Neural cell (in vitro differentiated cells): ENCODE results near the gene KRT9. TPM values are rescaled to one million over a fixed set of nuclear protein-coding genes. Genes with fewer than 3 reads are reported as not detected.

Source experiments
- H2AFZ ChIP-seq: fragments of 200-600, 300-800 bp; sonication (generic), shearing (Covaris generic); 2 replicates; pipeline ENCODE4 v1.6.0; 2014; ENCODE audit warnings: low read depth, mild to moderate bottlenecking, antibody characterized with exemption, low read length, moderate library complexity
- H3F3A ChIP-seq: fragments of 200-600 bp; shearing (Covaris generic); 2 replicates; pipeline ENCODE4 v1.6.1; 2016; ENCODE audit warnings: mild to moderate bottlenecking, moderate library complexity, mixed read lengths, antibody characterized with exemption, low read length; ENCODE audit not compliant: insufficient read depth, poor library complexity, severe bottlenecking
- H3K27ac ChIP-seq: fragments of 200-600, 300-800 bp; sonication (generic), shearing (Covaris generic); 2 replicates; pipeline ENCODE4 v1.5.1; 2014; ENCODE audit warnings: mild to moderate bottlenecking, low read length, moderate library complexity
- H3K27me3 ChIP-seq: fragments of 300-800, 200-600 bp; sonication (generic), shearing (Covaris generic); 2 replicates; pipeline ENCODE4 v1.6.0; 2014; ENCODE audit warnings: mild to moderate bottlenecking, low read depth, low read length, moderate library complexity; ENCODE audit not compliant: insufficient read depth
- H3K36me3 ChIP-seq: fragments of 300-800, 200-600 bp; sonication (generic), shearing (Covaris generic); 2 replicates; pipeline ENCODE4 v1.5.1; 2014; ENCODE audit warnings: mild to moderate bottlenecking, antibody characterized with exemption, low read length, moderate library complexity; ENCODE audit not compliant: insufficient read depth
- H3K4me2 ChIP-seq: fragments of 300-800, 200-600 bp; sonication (generic), shearing (Covaris generic); 2 replicates; pipeline ENCODE4 v1.6.0; 2014; ENCODE audit warnings: mild to moderate bottlenecking, low read length
- H3K4me3 ChIP-seq: fragments of 300-800, 200-600 bp; sonication (generic), shearing (Covaris generic); 2 replicates; pipeline ENCODE4 v1.5.1; 2014; ENCODE audit warnings: mild to moderate bottlenecking, low read length, moderate library complexity
- H3K79me2 ChIP-seq: fragments of 200-600 bp; shearing (Covaris generic); replicated peaks from 2 replicates; pipeline ENCODE4 v1.6.0; 2014; ENCODE audit warnings: mild to moderate bottlenecking, low read length, moderate library complexity; ENCODE audit not compliant: insufficient read depth
- H3K9ac ChIP-seq: fragments of 300-800, 200-600 bp; sonication (generic), shearing (Covaris generic); 2 replicates; pipeline ENCODE4 v1.6.1; 2016; ENCODE audit warnings: mild to moderate bottlenecking, low read length, mixed read lengths
- H3K9me2 ChIP-seq: fragments of 200-600 bp; shearing (Covaris generic); 2 replicates; pipeline ENCODE4 v1.6.1; 2016; ENCODE audit warnings: mild to moderate bottlenecking, low read length, mixed read lengths; ENCODE audit not compliant: insufficient read depth
- H3K9me3 ChIP-seq: fragments of 200-600, 300-800 bp; sonication (generic), shearing (Covaris generic); 2 replicates; pipeline ENCODE4 v1.6.1; 2016; ENCODE audit warnings: mild to moderate bottlenecking, mixed run types, low read length, moderate library complexity, mixed read lengths
- H4K20me1 ChIP-seq: fragments of 200-600 bp; shearing (Covaris generic); 2 replicates; pipeline ENCODE4 v1.6.1; 2016; ENCODE audit warnings: mild to moderate bottlenecking, mixed run types; ENCODE audit not compliant: insufficient read depth
- CTCF ChIP-seq: fragments of 450-650 bp; IDR thresholded peaks from 2 replicates; pipeline ENCODE4 v1.5.1; 2014; ENCODE audit warnings: antibody characterized with exemption, mild to moderate bottlenecking, moderate library complexity; ENCODE audit not compliant: poor library complexity, severe bottlenecking
- EP300 ChIP-seq: fragments of 450-650 bp; conservative IDR thresholded peaks from 2 replicates; pipeline ENCODE4 v1.6.1; 2014; ENCODE audit warnings: antibody characterized with exemption, mild to moderate bottlenecking, moderate library complexity; ENCODE audit not compliant: poor library complexity, severe bottlenecking
- EZH2 ChIP-seq: fragments of 200-600, 300-800 bp; shearing (Covaris generic), sonication (generic); IDR thresholded peaks from 2 replicates; pipeline ENCODE4 v1.6.1; 2014; ENCODE audit warnings: antibody characterized with exemption, low read length, borderline replicate concordance, mild to moderate bottlenecking; ENCODE audit not compliant: insufficient read depth, poor library complexity, severe bottlenecking
- MXI1 ChIP-seq: fragments of 450-650 bp; conservative IDR thresholded peaks from 2 replicates; pipeline ENCODE4 v1.6.1; 2014; ENCODE audit warnings: antibody characterized with exemption, mild to moderate bottlenecking; ENCODE audit not compliant: poor library complexity, severe bottlenecking
- POLR2AphosphoS5 ChIP-seq: IDR thresholded peaks from 2 replicates; pipeline ENCODE4 v1.6.1; 2012
- RAD21 ChIP-seq: fragments of 450-650 bp; conservative IDR thresholded peaks from 2 replicates; pipeline ENCODE4 v1.6.1; 2014; ENCODE audit warnings: antibody characterized with exemption, mild to moderate bottlenecking, moderate library complexity
- REST ChIP-seq: IDR thresholded peaks from 2 replicates; pipeline ENCODE4 v1.6.1; 2012; ENCODE audit warnings: borderline replicate concordance
- SMC3 ChIP-seq: fragments of 450-650 bp; conservative IDR thresholded peaks from 2 replicates; pipeline ENCODE4 v1.6.1; 2014; ENCODE audit warnings: antibody characterized with exemption, mild to moderate bottlenecking, moderate library complexity; ENCODE audit not compliant: poor library complexity
- TAF1 ChIP-seq: IDR thresholded peaks from 2 replicates; pipeline ENCODE4 v1.6.1; 2012; ENCODE audit warnings: low read depth
- polyA plus RNA-seq: library from polyadenylated mRNA; depleted of rRNA; stranded (reverse); fragments of >200 nt; gene quantifications from 2 replicates; pipeline ENCODE4 v1.2.3, GENCODE V29; 2014

The KRT9 gene
- polyA plus RNA-seq, 1 donor from 2014 or later, result not detected

GRCh38 chr17:41537614-41537954 lies 34.3 kb downstream of the KRT9 start:
- no peaks in the 10 kb centered on the region for H3F3A ChIP-seq
- no peaks in the 10 kb centered on the region for H3K9me3 ChIP-seq
- no peaks in the 10 kb centered on the region for H3K36me3 ChIP-seq
- TF ChIP-seq MXI1 (no peak), RAD21 (no peak), EP300 (no peak), SMC3 (no peak), POLR2AphosphoS5 (no peak), EZH2 (no peak), REST (no peak), CTCF (no peak), TAF1 (no peak)
- H3K27ac ChIP-seq, result no peak overlapping the region
- H4K20me1 ChIP-seq, result no peaks in the 10 kb centered on the region
- no peak overlapping the region for H3K9ac ChIP-seq
- H3K79me2 ChIP-seq, result no peaks in the 10 kb centered on the region
- H3K9me2 ChIP-seq, result no peaks in the 10 kb centered on the region
- no peak overlapping the region for H3K4me2 ChIP-seq
- H3K27me3 ChIP-seq, result no peaks in the 10 kb centered on the region
- H3K4me3 ChIP-seq, result no peak overlapping the region
- H2AFZ ChIP-seq, result no peak overlapping the region

DNA sequence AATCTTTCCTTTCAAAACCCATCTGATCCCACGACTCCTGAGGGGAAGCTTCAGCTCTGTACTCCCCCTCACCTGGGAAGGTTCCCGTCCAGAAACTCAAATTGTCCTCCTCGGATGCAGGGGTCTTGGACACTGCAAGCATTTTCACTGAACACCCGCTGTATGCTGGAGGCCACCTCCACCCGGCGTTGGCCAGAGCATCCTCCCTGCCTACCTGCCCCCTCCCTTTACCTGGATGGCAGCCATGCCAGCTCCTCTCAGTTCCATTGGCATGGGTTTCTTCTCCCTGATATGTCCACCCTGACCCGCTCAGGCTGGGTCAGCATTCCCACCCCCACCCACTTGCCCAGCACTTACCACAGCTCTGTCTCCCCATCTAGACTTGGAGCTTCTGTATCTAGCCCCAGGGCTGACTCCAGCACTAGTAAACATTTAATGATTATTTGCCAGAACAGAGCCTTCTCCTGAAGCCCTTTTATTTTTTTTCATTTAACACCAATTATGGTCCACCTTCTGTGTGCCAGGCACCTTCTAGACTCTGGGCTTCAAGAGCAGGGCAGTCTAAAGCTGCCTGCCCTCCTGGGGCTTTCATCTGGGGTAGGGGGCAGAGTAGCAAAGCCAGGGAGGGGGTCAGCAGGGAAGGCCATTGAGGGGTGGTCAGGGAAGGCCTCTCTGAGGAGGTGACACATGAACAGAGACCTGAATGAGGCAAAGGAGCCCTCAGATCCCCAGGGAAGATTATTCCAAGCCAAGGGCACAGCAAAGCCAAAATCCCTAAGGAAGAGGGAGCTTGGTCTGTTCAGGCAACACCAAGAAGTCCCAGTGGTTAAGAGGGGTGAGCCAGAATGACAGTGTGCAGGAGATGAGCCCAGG lies 34.9 kb downstream of the KRT9 start:
- Histone ChIP-seq H3K9me3 (no peaks in the 10 kb centered on the region), H3K27me3 (no peaks in the 10 kb centered on the region), H3K9me2 (no peaks in the 10 kb centered on the region), H3F3A (no peaks in the 10 kb centered on the region), H3K79me2 (no peaks in the 10 kb centered on the region), H4K20me1 (no peaks in the 10 kb centered on the region), H3K36me3 (no peaks in the 10 kb centered on the region), H3K4me2 (no peak overlapping the region), H3K4me3 (no peak overlapping the region), H3K9ac (no peak overlapping the region), H3K27ac (no peak overlapping the region), H2AFZ (no peak overlapping the region)
- TF ChIP-seq SMC3 (no peak), RAD21 (no peak), MXI1 (no peak), EP300 (no peak), TAF1 (no peak), REST (no peak), POLR2AphosphoS5 (no peak), EZH2 (no peak), CTCF (no peak)
